Fibroblast of skin of right biceps (primary cell): Measurements from ENCODE around the gene TMEM184A.

Experiments
- DNase-seq: peaks from one replicate; pipeline ENCODE4 v3.0.0-alpha.2; 2013

The TMEM184A gene

GRCh38 chr7:1550005-1550845 lies 5.8 kb downstream of the TMEM184A start:
- no peak for DNase-seq

- DNase-seq: no peak
Measured at GRCh38 chr7:1549357-1550004, 6.5 kb downstream of the TMEM184A start.

GRCh38 chr7:1548944-1549343 lies 7.1 kb downstream of the TMEM184A start:
- DNase-seq: no peak

GRCh38 chr7:1548438-1548831 lies 7.6 kb downstream of the TMEM184A start:
- no peak for DNase-seq

- no peak for DNase-seq
Measured at GRCh38 chr7:1547777-1548437, 8.1 kb downstream of the TMEM184A start.

- no peak for DNase-seq
Measured at GRCh38 chr7:1546909-1547776, 8.9 kb downstream of the TMEM184A start.

- DNase-seq: no peak
Measured at GRCh38 chr7:1546274-1546908, 9.6 kb downstream of the TMEM184A start.

- DNase-seq: no peak
Measured at GRCh38 chr7:1545417-1546246, 10.4 kb downstream of the TMEM184A start.

- no peak for DNase-seq
Measured at GRCh38 chr7:1544896-1545416, 11.0 kb downstream of the TMEM184A start.

- DNase-seq: no peak
Measured at GRCh38 chr7:1544178-1544895, 11.7 kb downstream of the TMEM184A start.

GRCh38 chr7:1543826-1544177 lies 12.2 kb downstream of the TMEM184A start:
- DNase-seq: no peak

- DNase-seq: no peak
Measured at GRCh38 chr7:1542841-1543747, 12.9 kb downstream of the TMEM184A start.

GRCh38 chr7:1542329-1542728 lies 13.7 kb downstream of the TMEM184A start:
- no peak for DNase-seq

GRCh38 chr7:1541431-1542162 lies 14.4 kb downstream of the TMEM184A start:
- DNase-seq: no peak

- no peak for DNase-seq
Measured at GRCh38 chr7:1540776-1541271, 15.2 kb downstream of the TMEM184A start.

- DNase-seq: no peak
Measured at GRCh38 chr7:1539882-1540775, 15.9 kb downstream of the TMEM184A start.

- DNase-seq: no peak
Measured at GRCh38 chr7:1539181-1539881, 16.7 kb downstream of the TMEM184A start.
